ENCODE data around the gene FAM13B. TPM values are rescaled to one million over a fixed set of nuclear protein-coding genes. Genes with fewer than 3 reads are reported as not detected.

The FAM13B gene
- total RNA-seq, 1 experiment from 2014 or later: 13.6 TPM

- H4K20me1 ChIP-seq (ENCODE audit: insufficient read depth): no peaks in the 10 kb centered on the region
- no peak overlapping the region for H3K4me3 ChIP-seq (replicated peaks in 1 of 2; ENCODE audit: low read depth in 1 of 2, low read length in 2 of 2)
- CTCF ChIA-PET: no interaction called here
- H3K9me2 ChIP-seq (ENCODE audit: insufficient read depth): no peaks in the 10 kb centered on the region
- POLR2A ChIA-PET: no interaction called here
- no peaks in the 10 kb centered on the region for H3K79me2 ChIP-seq (ENCODE audit: insufficient read depth, low read length)
- RAD21 ChIA-PET (ENCODE audit: low non-redundant PET in 1 of 2, low total read pairs in 2 of 2, uncharacterized antibody in 2 of 2, unreplicated experiment in 2 of 2): no interaction called here
- ATAC-seq (no peak), DNase-seq (ENCODE audit: low read depth, low spot score) (no peak)
- no peak overlapping the region for H3K4me2 ChIP-seq (ENCODE audit: low read length)
- no peak overlapping the region for H2AFZ ChIP-seq (ENCODE audit: low read depth, low read length, poor library complexity, severe bottlenecking)
- H3K4me1 ChIP-seq (ENCODE audit: control insufficient read depth in 1 of 2, insufficient read depth in 2 of 2, low read length in 2 of 2): no peaks in the 10 kb centered on the region
- no peaks in the 10 kb centered on the region for H3K9me3 ChIP-seq (ENCODE audit: control insufficient read depth in 1 of 2, insufficient read depth in 1 of 2, low read depth in 1 of 2, low read length in 2 of 2)
- no peaks in the 10 kb centered on the region for H3K36me3 ChIP-seq (ENCODE audit: control insufficient read depth in 1 of 2, insufficient read depth in 2 of 2, low read length in 2 of 2)
- no peak overlapping the region for H3K27ac ChIP-seq (ENCODE audit: low read depth, low read length)
- intact Hi-C loops (cut with micrococcal nuclease): no loop called here
- H3K9ac ChIP-seq (ENCODE audit: low read length): no peak overlapping the region
- BruUV-seq (replicated peaks): no TSS peak
- no peak for TF ChIP-seq YY1 (IDR thresholded peaks at IDR 0.05; ENCODE audit: extremely low read depth, insufficient replicate concordance, low read depth, low read length)
- TF ChIP-seq SRF (IDR thresholded peaks at IDR 0.05; ENCODE audit: low read depth): no peak
- TF ChIP-seq TCF7L2 (IDR thresholded peaks at IDR 0.05; ENCODE audit: borderline replicate concordance, extremely low read depth, insufficient read depth, insufficient read length): no peak
- TF ChIP-seq ZBTB33 (IDR thresholded peaks at IDR 0.05; ENCODE audit: extremely low read depth, insufficient replicate concordance, low read length): no peak
- TF ChIP-seq POLR2AphosphoS5 (IDR thresholded peaks at IDR 0.05; ENCODE audit: low read depth, low read length): no peak
- TF ChIP-seq EZH2 (IDR thresholded peaks at IDR 0.05): no peak
- TF ChIP-seq REST (IDR thresholded peaks at IDR 0.05; ENCODE audit: low read depth): no peak
- TF ChIP-seq CBX3 (IDR thresholded peaks at IDR 0.05; ENCODE audit: low read depth): no peak
- no peak for TF ChIP-seq CTCF (IDR thresholded peaks at IDR 0.05 in 2 of 3, conservative IDR thresholded peaks at IDR 0.05 in 1 of 3; ENCODE audit: borderline replicate concordance in 1 of 3, insufficient read depth in 1 of 3, low read depth in 2 of 3, low read length in 2 of 3)
- no peak for TF ChIP-seq EGR1 (IDR thresholded peaks at IDR 0.05; ENCODE audit: low read depth)
- TF ChIP-seq ZNF274 (IDR thresholded peaks at IDR 0.05; ENCODE audit: low read depth, low read length): no peak
- TF ChIP-seq RAD21 (IDR thresholded peaks at IDR 0.05; ENCODE audit: low read depth): no peak
- TF ChIP-seq EZH2phosphoT487 (IDR thresholded peaks at IDR 0.05; ENCODE audit: borderline replicate concordance): no peak
- TF ChIP-seq ELF1 (IDR thresholded peaks at IDR 0.05; ENCODE audit: borderline replicate concordance, low read depth): no peak
- H3K27me3 ChIP-seq (ENCODE audit: insufficient read depth, low read length): no peaks in the 10 kb centered on the region
These were observed 138.3 kb downstream of the FAM13B start for GRCh38 chr5:137894586-137894985.
